GM19025 (cell line): ENCODE data around the gene ADNP2.

Source experiments
- ATAC-seq: cut with Tn5 transposase; IDR thresholded peaks from one replicate; pipeline ENCODE4 v1.9.1; 2021; ENCODE audit warnings: mild to moderate bottlenecking, low read depth, moderate library complexity; ENCODE audit not compliant: unreplicated experiment

Gene ADNP2

GRCh38 chr18:80108739-80109675 is at the start of gene ADNP2:
Gene ADNP2, plus strand, starts transcription at chr18:80109262. Its CDS starts 8,281 bp downstream, at chr18:80117543.
- peak; percentile 66 for ATAC-seq

- no peak for ATAC-seq
Observed at GRCh38 chr18:80059945-80060344, 49.1 kb upstream of the ADNP2 start.

- no peak for ATAC-seq
Observed at GRCh38 chr18:80065705-80066104, 43.4 kb upstream of the ADNP2 start.

- ATAC-seq = no peak
Observed at GRCh38 chr18:80067321-80067720, 41.7 kb upstream of the ADNP2 start.

- ATAC-seq = no peak
Observed at GRCh38 chr18:80067897-80068296, 41.2 kb upstream of the ADNP2 start.

- ATAC-seq = no peak
Observed at GRCh38 chr18:80068571-80069272, 40.3 kb upstream of the ADNP2 start.

- no peak for ATAC-seq
Observed at GRCh38 chr18:80070825-80071224, 38.2 kb upstream of the ADNP2 start.

GRCh38 chr18:80074183-80074582 is 34.9 kb upstream of the ADNP2 start:
- no peak for ATAC-seq

GRCh38 chr18:80074697-80075096 is 34.4 kb upstream of the ADNP2 start:
- no peak for ATAC-seq

- no peak for ATAC-seq
Observed at GRCh38 chr18:80075940-80076339, 33.1 kb upstream of the ADNP2 start.

GRCh38 chr18:80076379-80076778 is 32.7 kb upstream of the ADNP2 start:
- ATAC-seq = no peak

GRCh38 chr18:80077873-80078272 is 31.2 kb upstream of the ADNP2 start:
- no peak for ATAC-seq

GRCh38 chr18:80086281-80086680 is 22.8 kb upstream of the ADNP2 start:
- no peak for ATAC-seq

- ATAC-seq = no peak
Observed at GRCh38 chr18:80088036-80088435, 21.0 kb upstream of the ADNP2 start.

- ATAC-seq = no peak
Observed at GRCh38 chr18:80088823-80089222, 20.2 kb upstream of the ADNP2 start.

- ATAC-seq = no peak
Observed at GRCh38 chr18:80095414-80095813, 13.6 kb upstream of the ADNP2 start.

- ATAC-seq = no peak
Observed at GRCh38 chr18:80096032-80096565, 13.0 kb upstream of the ADNP2 start.

- ATAC-seq = no peak
Observed at GRCh38 chr18:80097201-80097600, 11.9 kb upstream of the ADNP2 start.

- ATAC-seq = no peak
Observed at GRCh38 chr18:80103231-80103630, 5.8 kb upstream of the ADNP2 start.

GRCh38 chr18:80104364-80104779 is 4.7 kb upstream of the ADNP2 start:
- ATAC-seq = no peak
